H9 (cell line): Measurements from ENCODE around the gene NCS1. TPM values are rescaled to one million over a fixed set of nuclear protein-coding genes. Genes with fewer than 3 reads are reported as not detected.

ENCODE experiments used
- DNase-seq: peaks from one replicate; pipeline ENCODE4 v3.0.0-alpha.2; 2017
- H2AFZ ChIP-seq: one replicate; pipeline ENCODE4 v1.6.1; 2013; ENCODE audit warnings: mild to moderate bottlenecking, low read length, control low read depth, moderate library complexity
- H2AK5ac ChIP-seq: 2 replicates; pipeline ENCODE4 v1.6.1; 2013; ENCODE audit warnings: low read length, control low read depth, mixed read lengths; ENCODE audit not compliant: insufficient read length
- H2BK120ac ChIP-seq: one replicate; pipeline ENCODE4 v1.6.1; 2013; ENCODE audit warnings: low read depth, mild to moderate bottlenecking, low read length, control low read depth, inconsistent platforms; ENCODE audit not compliant: poor library complexity, severe bottlenecking
- H2BK12ac ChIP-seq: 2 replicates; pipeline ENCODE4 v1.6.1; 2013; ENCODE audit warnings: low read length, control low read depth, mixed read lengths, low read depth; ENCODE audit not compliant: insufficient read length
- H2BK15ac ChIP-seq: 2 replicates; pipeline ENCODE4 v1.6.1; 2013; ENCODE audit warnings: low read depth, low read length, control low read depth
- H2BK20ac ChIP-seq: one replicate; pipeline ENCODE4 v1.6.1; 2013; ENCODE audit warnings: low read depth, mild to moderate bottlenecking, low read length, control low read depth, inconsistent platforms; ENCODE audit not compliant: poor library complexity, severe bottlenecking
- H2BK5ac ChIP-seq: 2 replicates; pipeline ENCODE4 v1.6.1; 2013; ENCODE audit warnings: low read length, control low read depth, mixed read lengths; ENCODE audit not compliant: insufficient read length
- H3K14ac ChIP-seq: 2 replicates; pipeline ENCODE4 v1.6.1; 2013; ENCODE audit warnings: low read length, control low read depth; ENCODE audit not compliant: insufficient read depth
- H3K18ac ChIP-seq: 2 replicates; pipeline ENCODE4 v1.6.1; 2013; ENCODE audit warnings: low read depth, mild to moderate bottlenecking, mixed read lengths, low read length, control low read depth; ENCODE audit not compliant: insufficient read length
- H3K23ac ChIP-seq: 2 replicates; pipeline ENCODE4 v1.6.1; 2013; ENCODE audit warnings: low read length, control low read depth, mixed read lengths, low read depth; ENCODE audit not compliant: insufficient read length
- H3K23me2 ChIP-seq: 2 replicates; pipeline ENCODE4 v1.6.1; 2013; ENCODE audit warnings: low read depth, mild to moderate bottlenecking, mixed read lengths, low read length, control low read depth; ENCODE audit not compliant: insufficient read length, poor library complexity, severe bottlenecking
- H3K27ac ChIP-seq: 2 replicates; pipeline ENCODE4 v1.5.1; 2013; ENCODE audit warnings: low read length, control low read depth, mixed read lengths, low read depth; ENCODE audit not compliant: insufficient read length
- H3K27me3 ChIP-seq: 2 replicates; pipeline ENCODE4 v1.6.1; 2013; ENCODE audit warnings: low read length, control low read depth, inconsistent platforms; ENCODE audit not compliant: insufficient read depth
- H3K4ac ChIP-seq: 2 replicates; pipeline ENCODE4 v1.6.1; 2013; ENCODE audit warnings: low read depth, mild to moderate bottlenecking, control low read depth, inconsistent platforms, low read length, moderate library complexity
- H3K4me1 ChIP-seq: 2 replicates; pipeline ENCODE4 v1.6.1; 2013; ENCODE audit warnings: low read length, control low read depth, inconsistent platforms; ENCODE audit not compliant: insufficient read depth
- H3K4me2 ChIP-seq: 2 replicates; pipeline ENCODE4 v1.6.1; 2013; ENCODE audit warnings: low read length, control low read depth, mixed read lengths; ENCODE audit not compliant: insufficient read length, insufficient read depth
- H3K56ac ChIP-seq: 2 replicates; pipeline ENCODE4 v1.6.1; 2013; ENCODE audit warnings: low read depth, mild to moderate bottlenecking, mixed read lengths, low read length, control low read depth; ENCODE audit not compliant: insufficient read length
- H3K79me1 ChIP-seq: 2 replicates; pipeline ENCODE4 v1.6.1; 2013; ENCODE audit warnings: low read depth, mild to moderate bottlenecking, moderate library complexity, low read length, control low read depth, inconsistent platforms; ENCODE audit not compliant: insufficient read depth, poor library complexity, severe bottlenecking
- H3K79me2 ChIP-seq: 2 replicates; pipeline ENCODE4 v1.6.1; 2013; ENCODE audit warnings: low read length, control low read depth, inconsistent platforms; ENCODE audit not compliant: insufficient read depth
- H3K9ac ChIP-seq: 2 replicates; pipeline ENCODE4 v1.6.1; 2013; ENCODE audit warnings: low read length, control low read depth, mixed read lengths; ENCODE audit not compliant: insufficient read length; ENCODE audit errors: extremely low read depth
- H3K9me3 ChIP-seq: one replicate; pipeline ENCODE4 v1.6.1; 2013; ENCODE audit warnings: low read depth, low read length, inconsistent platforms; ENCODE audit not compliant: control insufficient read depth
- H3T11ph ChIP-seq: one replicate; pipeline ENCODE4 v1.6.1; 2013; ENCODE audit warnings: mild to moderate bottlenecking, low read length, control low read depth, inconsistent platforms
- H4K20me1 ChIP-seq: one replicate; pipeline ENCODE4 v1.6.1; 2013; ENCODE audit not compliant: control insufficient read depth, insufficient read length, insufficient read depth
- H4K5ac ChIP-seq: 2 replicates; pipeline ENCODE4 v1.6.1; 2013; ENCODE audit warnings: low read depth, mild to moderate bottlenecking, mixed read lengths, low read length, control low read depth; ENCODE audit not compliant: insufficient read length
- H4K8ac ChIP-seq: replicated peaks from 2 replicates; pipeline ENCODE4 v1.6.1; 2013; ENCODE audit warnings: low read length, control low read depth, mixed read lengths, low read depth; ENCODE audit not compliant: insufficient read length
- H4K91ac ChIP-seq: 2 replicates; pipeline ENCODE4 v1.6.1; 2013; ENCODE audit warnings: low read depth, mild to moderate bottlenecking, moderate library complexity, mixed read lengths, low read length, control low read depth; ENCODE audit not compliant: insufficient read length
- H3K27ac Mint-ChIP-seq, 3 experiments: 2 replicates in 2 of 3; 3 replicates in 1 of 3; pipeline ENCODE4 v1.8.0; 2020 to 2021; ENCODE audit warnings: mixed read lengths in 3 of 3, mild to moderate bottlenecking in 1 of 3, moderate library complexity in 1 of 3
- H3K27me3 Mint-ChIP-seq: 2 replicates; pipeline ENCODE4 v1.8.0; 2021; ENCODE audit warnings: low read depth, mild to moderate bottlenecking, moderate library complexity, mixed read lengths
- H3K36me3 Mint-ChIP-seq, 3 experiments: 2 replicates in 2 of 3; 3 replicates in 1 of 3; pipeline ENCODE4 v1.8.0; 2020 to 2021; ENCODE audit warnings: low read depth in 3 of 3, mixed read lengths in 3 of 3; ENCODE audit not compliant: insufficient read depth in 1 of 3
- H3K4me1 Mint-ChIP-seq, 2 experiments: 2 replicates each; pipeline ENCODE4 v1.8.0; 2020; ENCODE audit warnings: mixed read lengths in 2 of 2
- H3K4me3 Mint-ChIP-seq, 2 experiments: 2 replicates in 1 of 2; 3 replicates in 1 of 2; pipeline ENCODE4 v1.8.0; 2020 to 2021; ENCODE audit warnings: mild to moderate bottlenecking in 2 of 2, mixed read lengths in 2 of 2, moderate library complexity in 1 of 2
- H3K9me3 Mint-ChIP-seq, 2 experiments: 2 replicates in 1 of 2; 3 replicates in 1 of 2; pipeline ENCODE4 v1.8.0; 2020; ENCODE audit warnings: mild to moderate bottlenecking in 2 of 2, mixed read lengths in 2 of 2, moderate library complexity in 1 of 2
- WGBS: extraction: QIAGEN DNeasy Blood & Tissue Kit; methylation state at CpG from one replicate; pipeline ENCODE4 v1.1.7; 2013; ENCODE audit warnings: missing lambda C conversion rate, low lambda C conversion rate, mixed read lengths; ENCODE audit not compliant: insufficient read length; ENCODE audit errors: extremely low coverage; 5-methylcytosine and 5-hydroxymethylcytosine counted together
- total RNA-seq: library from RNA; stranded (reverse); gene quantifications from 2 replicates; pipeline ENCODE4 v1.2.1, GENCODE V29; 2021
- TF ChIP-seq, protein P1 (sequence below): fragments of 200-600 bp; sonication (generic); conservative IDR thresholded peaks from 3 replicates; pipeline ENCODE4 v1.8.0; 2021; ENCODE audit warnings: antibody characterized with exemption, mild to moderate bottlenecking

The NCS1 gene
- total RNA-seq, 1 experiment from 2014 or later, result 38.1 TPM

DNA sequence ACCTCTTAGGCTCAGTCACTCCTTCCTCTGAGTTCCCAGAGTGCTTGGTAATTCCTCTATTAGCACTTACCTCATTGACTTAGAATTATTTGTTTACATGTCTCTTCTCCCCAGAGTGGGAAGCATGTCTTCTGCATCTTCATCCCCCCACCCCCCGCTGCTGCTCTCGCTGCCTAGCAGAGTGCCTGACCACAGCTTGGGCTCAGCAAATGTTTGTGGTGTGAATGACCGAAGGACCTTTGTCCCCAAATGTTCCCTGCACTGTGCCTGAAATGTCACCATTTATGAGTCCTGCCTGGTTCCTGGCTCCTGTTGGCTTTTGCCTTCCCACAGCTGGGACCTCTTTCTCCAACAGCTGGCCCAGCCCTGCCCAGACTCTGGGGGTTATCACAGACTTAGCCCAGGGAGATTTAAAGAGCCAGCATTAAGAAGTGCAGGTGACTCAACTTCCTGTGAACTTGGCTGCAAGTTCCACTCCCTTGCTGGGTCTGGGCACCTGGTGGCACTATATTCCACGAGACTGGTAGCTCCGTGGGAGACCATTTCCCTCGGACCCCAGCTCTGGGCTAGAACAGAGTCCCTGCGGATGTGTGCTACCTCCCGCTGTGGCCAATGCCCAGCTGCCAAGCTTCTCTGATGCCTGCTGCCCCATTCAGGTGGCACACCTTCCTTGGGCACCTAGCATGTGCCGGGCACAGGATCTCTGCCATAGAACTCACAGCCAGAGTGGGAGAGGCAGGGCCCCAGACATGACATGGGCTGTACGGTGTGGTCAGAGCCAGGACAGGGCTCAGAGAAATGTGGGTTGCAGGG, 91.6 kb downstream of the NCS1 start:
- H3K23me2 ChIP-seq, result peaks cover 14% of the 10 kb centered on the region
- H2AFZ ChIP-seq, result no peak overlapping the region
- no peak overlapping the region for H4K8ac ChIP-seq
- no peak overlapping the region for H3K23ac ChIP-seq
- H3K56ac ChIP-seq, result no peak overlapping the region
- H3K27ac ChIP-seq, result no peak overlapping the region
- no peak overlapping the region for H2BK15ac ChIP-seq
- no peak overlapping the region for H2BK120ac ChIP-seq
- DNase-seq, result no peak
- no peak overlapping the region for H3K4me2 ChIP-seq
- H3K9me3 Mint-ChIP-seq, result peaks cover 7 to 11% of the 10 kb centered on the region in 2 experiments; a peak in 4 of 5 replicates
- no peak overlapping the region for H3K18ac ChIP-seq
- peak overlapping the region in 2 of 3 experiments; percentile 46 to 70; a peak in 1 of 7 replicates for H3K27ac Mint-ChIP-seq
- H4K20me1 ChIP-seq, result no peaks in the 10 kb centered on the region
- no peak overlapping the region for H3K4ac ChIP-seq
- no peak overlapping the region for H3K14ac ChIP-seq
- no peaks in the 10 kb centered on the region; the same call in 1 of the 2 replicates for H3K4me1 ChIP-seq
- WGBS, result no CpG with 5 or more reads among the region's 10 CpGs
- peaks cover 3% of the 10 kb centered on the region; the same call in 1 of the 2 replicates for H3K27me3 ChIP-seq
- H2BK12ac ChIP-seq, result no peak overlapping the region
- no peak overlapping the region for H3T11ph ChIP-seq
- no peak overlapping the region for H2BK5ac ChIP-seq
- no peaks in the 10 kb centered on the region for H3K79me2 ChIP-seq
- peaks cover 43% of the 10 kb centered on the region for H3K27me3 Mint-ChIP-seq
- H2AK5ac ChIP-seq, result no peak overlapping the region
- H2BK20ac ChIP-seq, result no peak overlapping the region
- no peaks in the 10 kb centered on the region for H3K9me3 ChIP-seq
- H3K9ac ChIP-seq, result no peak overlapping the region
- peak overlapping the region in 1 of 2 experiments; percentile 63; a peak in 2 of 5 replicates for H3K4me3 Mint-ChIP-seq
- H4K91ac ChIP-seq, result no peak overlapping the region
- H3K36me3 Mint-ChIP-seq, result peaks cover 5 to 19% (median 11%) of the 10 kb centered on the region in 3 experiments; a peak in 5 of 7 replicates
- peaks cover 47 to 61% of the 10 kb centered on the region in 2 experiments for H3K4me1 Mint-ChIP-seq
- no peaks in the 10 kb centered on the region for H3K79me1 ChIP-seq
- TF ChIP-seq, protein P1, sequence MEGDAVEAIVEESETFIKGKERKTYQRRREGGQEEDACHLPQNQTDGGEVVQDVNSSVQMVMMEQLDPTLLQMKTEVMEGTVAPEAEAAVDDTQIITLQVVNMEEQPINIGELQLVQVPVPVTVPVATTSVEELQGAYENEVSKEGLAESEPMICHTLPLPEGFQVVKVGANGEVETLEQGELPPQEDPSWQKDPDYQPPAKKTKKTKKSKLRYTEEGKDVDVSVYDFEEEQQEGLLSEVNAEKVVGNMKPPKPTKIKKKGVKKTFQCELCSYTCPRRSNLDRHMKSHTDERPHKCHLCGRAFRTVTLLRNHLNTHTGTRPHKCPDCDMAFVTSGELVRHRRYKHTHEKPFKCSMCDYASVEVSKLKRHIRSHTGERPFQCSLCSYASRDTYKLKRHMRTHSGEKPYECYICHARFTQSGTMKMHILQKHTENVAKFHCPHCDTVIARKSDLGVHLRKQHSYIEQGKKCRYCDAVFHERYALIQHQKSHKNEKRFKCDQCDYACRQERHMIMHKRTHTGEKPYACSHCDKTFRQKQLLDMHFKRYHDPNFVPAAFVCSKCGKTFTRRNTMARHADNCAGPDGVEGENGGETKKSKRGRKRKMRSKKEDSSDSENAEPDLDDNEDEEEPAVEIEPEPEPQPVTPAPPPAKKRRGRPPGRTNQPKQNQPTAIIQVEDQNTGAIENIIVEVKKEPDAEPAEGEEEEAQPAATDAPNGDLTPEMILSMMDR, result no peak
- H4K5ac ChIP-seq, result no peak overlapping the region
